IPS-11a (cell line): ENCODE results near the gene SOS2.

Experiments
- H3K4me3 ChIP-seq: one replicate; pipeline ENCODE4 v1.5.1; 2013; ENCODE audit warnings: low read depth, low read length, control low read depth

SOS2 gene

GRCh38 chr14:50231475-50232275 is at the start of gene SOS2:
Gene SOS2, minus strand, starts transcription at chr14:50231578. Its CDS starts 295 bp downstream, at chr14:50231283.
- peak within 1 kb of the TSS; percentile 81 for H3K4me3 ChIP-seq

- H3K4me3 ChIP-seq, result no peak overlapping the region
Observed at GRCh38 chr14:50272498-50272897, 41.1 kb upstream of the SOS2 start.

GRCh38 chr14:50270932-50271331 is 39.6 kb upstream of the SOS2 start:
- H3K4me3 ChIP-seq, result no peak overlapping the region

GRCh38 chr14:50265029-50265428 is 33.7 kb upstream of the SOS2 start:
- no peak overlapping the region for H3K4me3 ChIP-seq

- no peak overlapping the region for H3K4me3 ChIP-seq
Observed at GRCh38 chr14:50263321-50263720, 31.9 kb upstream of the SOS2 start.

GRCh38 chr14:50262865-50263264 is 31.5 kb upstream of the SOS2 start:
- H3K4me3 ChIP-seq, result no peak overlapping the region

GRCh38 chr14:50260511-50260910 is 29.1 kb upstream of the SOS2 start:
- no peak overlapping the region for H3K4me3 ChIP-seq

- no peak overlapping the region for H3K4me3 ChIP-seq
Observed at GRCh38 chr14:50260072-50260471, 28.7 kb upstream of the SOS2 start.

GRCh38 chr14:50257732-50258131 is 26.4 kb upstream of the SOS2 start:
- no peak overlapping the region for H3K4me3 ChIP-seq

- H3K4me3 ChIP-seq, result no peak overlapping the region
Observed at GRCh38 chr14:50254248-50254647, 22.9 kb upstream of the SOS2 start.

- H3K4me3 ChIP-seq, result no peak overlapping the region
Observed at GRCh38 chr14:50249136-50249775, 17.9 kb upstream of the SOS2 start.

GRCh38 chr14:50247245-50247644 is 15.9 kb upstream of the SOS2 start:
- H3K4me3 ChIP-seq, result no peak overlapping the region

GRCh38 chr14:50242566-50243310 is 11.4 kb upstream of the SOS2 start:
- H3K4me3 ChIP-seq, result no peak overlapping the region

- H3K4me3 ChIP-seq, result no peak overlapping the region
Observed at GRCh38 chr14:50242096-50242495, 10.7 kb upstream of the SOS2 start.

- H3K4me3 ChIP-seq, result no peak overlapping the region
Observed at GRCh38 chr14:50237427-50237826, 6.0 kb upstream of the SOS2 start.

- no peak overlapping the region for H3K4me3 ChIP-seq
Observed at GRCh38 chr14:50233951-50234250, 2.5 kb upstream of the SOS2 start.

- H3K4me3 ChIP-seq, result no peak overlapping the region
Observed at GRCh38 chr14:50233166-50233950, 2.0 kb upstream of the SOS2 start.

- H3K4me3 ChIP-seq, result peak overlapping the region; percentile 81
Observed at GRCh38 chr14:50232276-50232642, 881 bp upstream of the SOS2 start.

- peak overlapping the region; percentile 81 for H3K4me3 ChIP-seq
Observed at GRCh38 chr14:50230701-50231474, 490 bp downstream of the SOS2 start.

- peak overlapping the region; percentile 81 for H3K4me3 ChIP-seq
Observed at GRCh38 chr14:50230401-50230700, 1.0 kb downstream of the SOS2 start.

GRCh38 chr14:50229681-50230080 is 1.7 kb downstream of the SOS2 start:
- no peak overlapping the region for H3K4me3 ChIP-seq
